WTC11 (cell line): ENCODE data around the gene GCSH. TPM values are rescaled to one million over a fixed set of nuclear protein-coding genes. Genes with fewer than 3 reads are reported as not detected.
A peak's percentile ranks its signal among the peaks of the same experiment; 100 is the strongest.

Source experiments
- ATAC-seq: fragments of 200-7000 bp; cut with Tn5 transposase; 2 replicates; pipeline ENCODE4 v1.10.0; 2021; ENCODE audit warnings: mild to moderate bottlenecking, moderate library complexity
- CTCF ChIA-PET: fragments of 300-600 bp; sonication (Branson Sonifier 250); formaldehyde crosslinking; loops from one replicate; lab custom pipeline; 2021; ENCODE audit warnings: antibody characterized with exemption; lab: Charles Lee
- POLR2A ChIA-PET: fragments of 350-600 bp; sonication (Branson Sonifier 250); formaldehyde crosslinking; loops from one replicate; lab custom pipeline; 2021; ENCODE audit warnings: antibody characterized with exemption; lab: Charles Lee
- DNase-seq: peaks from one replicate; pipeline ENCODE4 v3.0.0; 2021; ENCODE audit warnings: low spot score
- H3K27ac Mint-ChIP-seq: 2 replicates; pipeline ENCODE4 v1.8.0; 2021; ENCODE audit warnings: mixed read lengths
- H3K27me3 Mint-ChIP-seq: 2 replicates; pipeline ENCODE4 v1.8.0; 2021; ENCODE audit warnings: low read depth, mild to moderate bottlenecking, moderate library complexity, mixed read lengths
- H3K36me3 Mint-ChIP-seq: 2 replicates; pipeline ENCODE4 v1.8.0; 2021; ENCODE audit warnings: mixed read lengths
- H3K4me1 Mint-ChIP-seq: 2 replicates; pipeline ENCODE4 v1.8.0; 2022; ENCODE audit warnings: mixed read lengths
- H3K4me3 Mint-ChIP-seq: 2 replicates; pipeline ENCODE4 v1.8.0; 2021; ENCODE audit warnings: mild to moderate bottlenecking, moderate library complexity, mixed read lengths
- H3K9me3 Mint-ChIP-seq: 2 replicates; pipeline ENCODE4 v1.8.0; 2021; ENCODE audit warnings: mixed read lengths
- CREM ChIP-seq: sonication (generic); formaldehyde crosslinking; IDR thresholded peaks from 2 replicates; pipeline ENCODE4 v1.8.1; 2022; ENCODE audit warnings: mild to moderate bottlenecking, missing genetic modification reagents, moderate library complexity
- FOXK1 ChIP-seq: sonication (generic); formaldehyde crosslinking; IDR thresholded peaks from 2 replicates; pipeline ENCODE4 v1.8.0; 2022; ENCODE audit warnings: mild to moderate bottlenecking, moderate library complexity, missing genetic modification reagents
- HMGA2 ChIP-seq: fragments of 250-450 bp; sonication (Bioruptor Pico); IDR thresholded peaks from 2 replicates; pipeline ENCODE4 v1.4.0; 2021; ENCODE audit warnings: mild to moderate bottlenecking, moderate library complexity
- JAZF1 ChIP-seq: fragments of 250-450 bp; sonication (Bioruptor Pico); IDR thresholded peaks from 2 replicates; pipeline ENCODE4 v1.9.0; 2021; ENCODE audit warnings: moderate library complexity, mild to moderate bottlenecking, inconsistent platforms
- JUN ChIP-seq: sonication (generic); formaldehyde crosslinking; IDR thresholded peaks from 2 replicates; pipeline ENCODE4 v1.8.0; 2023; ENCODE audit warnings: mild to moderate bottlenecking, missing genetic modification reagents
- NFE2L1 ChIP-seq: sonication (generic); formaldehyde crosslinking; IDR thresholded peaks from 2 replicates; pipeline ENCODE4 v1.8.1; 2023; ENCODE audit warnings: missing genetic modification reagents
- RELA ChIP-seq: sonication (generic); formaldehyde crosslinking; IDR thresholded peaks from 2 replicates; pipeline ENCODE4 v1.8.1; 2022; ENCODE audit warnings: missing genetic modification reagents, mild to moderate bottlenecking, borderline replicate concordance
- SMAD4 ChIP-seq: sonication (generic); formaldehyde crosslinking; IDR thresholded peaks from 2 replicates; pipeline ENCODE4 v1.8.0; 2022; ENCODE audit warnings: mild to moderate bottlenecking, missing genetic modification reagents
- SP1 ChIP-seq: sonication (generic); formaldehyde crosslinking; conservative IDR thresholded peaks from 2 replicates; pipeline ENCODE4 v1.8.1; 2022; ENCODE audit warnings: missing genetic modification reagents
- TCF7 ChIP-seq: sonication (generic); formaldehyde crosslinking; IDR thresholded peaks from 2 replicates; pipeline ENCODE4 v1.8.0; 2022; ENCODE audit warnings: mild to moderate bottlenecking, low read depth, missing genetic modification reagents, moderate library complexity
- ZBTB21 ChIP-seq: sonication (generic); formaldehyde crosslinking; IDR thresholded peaks from 2 replicates; pipeline ENCODE4 v1.8.1; 2023; ENCODE audit warnings: mild to moderate bottlenecking, missing genetic modification reagents, borderline replicate concordance
- ZNF121 ChIP-seq: sonication (generic); formaldehyde crosslinking; IDR thresholded peaks from 2 replicates; pipeline ENCODE4 v1.8.0; 2023; ENCODE audit warnings: missing genetic modification reagents
- total RNA-seq: library from RNA; stranded (reverse); gene quantifications from 3 replicates; pipeline ENCODE4 v1.2.3, GENCODE V29; 2021
- TF ChIP-seq, protein P1 (sequence below): sonication (generic); formaldehyde crosslinking; conservative IDR thresholded peaks from 2 replicates; pipeline ENCODE4 v1.8.1; 2022; ENCODE audit warnings: mild to moderate bottlenecking, missing genetic modification reagents
- TF ChIP-seq, protein P2 (sequence below): sonication (generic); formaldehyde crosslinking; IDR thresholded peaks from 2 replicates; pipeline ENCODE4 v1.8.0; 2023; ENCODE audit warnings: mild to moderate bottlenecking, missing genetic modification reagents
- TF ChIP-seq, protein P3 (sequence below): sonication (generic); formaldehyde crosslinking; IDR thresholded peaks from 2 replicates; pipeline ENCODE4 v1.8.1; 2023; ENCODE audit warnings: mild to moderate bottlenecking, missing genetic modification reagents
- TF ChIP-seq, protein P4 (sequence below): sonication (generic); formaldehyde crosslinking; IDR thresholded peaks from 2 replicates; pipeline ENCODE4 v1.8.1; 2023; ENCODE audit warnings: mild to moderate bottlenecking, missing genetic modification reagents, moderate library complexity
- TF ChIP-seq, protein P5 (sequence below): sonication (generic); formaldehyde crosslinking; IDR thresholded peaks from 2 replicates; pipeline ENCODE4 v1.8.1; 2023; ENCODE audit warnings: mild to moderate bottlenecking, missing genetic modification reagents, moderate library complexity
- TF ChIP-seq, protein P6 (sequence below): fragments of 250-450 bp; sonication (Bioruptor Pico); IDR thresholded peaks from 2 replicates; pipeline ENCODE4 v1.9.0; 2021; ENCODE audit warnings: mild to moderate bottlenecking
- TF ChIP-seq, protein P7 (sequence below): fragments of 250-450 bp; sonication (Bioruptor Pico); IDR thresholded peaks from 2 replicates; pipeline ENCODE4 v1.8.0; 2021; ENCODE audit warnings: mild to moderate bottlenecking

GCSH gene
- total RNA-seq, 1 experiment from 2014 or later: 95.9 TPM

DNA sequence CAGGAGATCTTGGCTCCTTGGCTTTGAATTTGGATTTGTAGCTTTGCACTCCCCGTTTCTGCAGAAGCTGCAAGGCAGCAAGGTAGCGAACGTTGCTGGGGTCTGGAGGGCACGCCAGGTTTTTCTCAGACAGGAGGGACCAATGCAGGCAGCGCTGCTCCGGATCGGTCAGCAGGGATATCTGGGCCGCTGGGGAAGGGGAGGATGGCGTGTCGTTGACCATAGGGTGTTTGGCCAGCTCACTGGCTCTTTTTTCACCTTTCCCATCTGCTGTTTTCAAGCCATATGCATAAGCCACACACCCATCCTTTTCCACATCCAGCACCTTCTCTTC is 34.9 kb downstream of the GCSH start:
- DNase-seq: no peak
- H3K4me3 Mint-ChIP-seq: no peak overlapping the region
- H3K9me3 Mint-ChIP-seq: no peaks in the 10 kb centered on the region
- POLR2A ChIA-PET: no interaction called here
- no peaks in the 10 kb centered on the region for H3K27me3 Mint-ChIP-seq
- no peak for TF ChIP-seq NFE2L1 (CRISPR knock-in tag)
- no peak for TF ChIP-seq CREM (CRISPR knock-in tag)
- TF ChIP-seq ZBTB21 (CRISPR knock-in tag): no peak
- no peak for TF ChIP-seq JUN (CRISPR knock-in tag)
- TF ChIP-seq HMGA2 (CRISPR knock-in tag): no peak
- TF ChIP-seq, protein P1, sequence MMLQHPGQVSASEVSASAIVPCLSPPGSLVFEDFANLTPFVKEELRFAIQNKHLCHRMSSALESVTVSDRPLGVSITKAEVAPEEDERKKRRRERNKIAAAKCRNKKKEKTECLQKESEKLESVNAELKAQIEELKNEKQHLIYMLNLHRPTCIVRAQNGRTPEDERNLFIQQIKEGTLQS (CRISPR knock-in tag): no peak
- TF ChIP-seq TCF7 (CRISPR knock-in tag): no peak
- TF ChIP-seq SP1: no peak
- TF ChIP-seq, protein P2, sequence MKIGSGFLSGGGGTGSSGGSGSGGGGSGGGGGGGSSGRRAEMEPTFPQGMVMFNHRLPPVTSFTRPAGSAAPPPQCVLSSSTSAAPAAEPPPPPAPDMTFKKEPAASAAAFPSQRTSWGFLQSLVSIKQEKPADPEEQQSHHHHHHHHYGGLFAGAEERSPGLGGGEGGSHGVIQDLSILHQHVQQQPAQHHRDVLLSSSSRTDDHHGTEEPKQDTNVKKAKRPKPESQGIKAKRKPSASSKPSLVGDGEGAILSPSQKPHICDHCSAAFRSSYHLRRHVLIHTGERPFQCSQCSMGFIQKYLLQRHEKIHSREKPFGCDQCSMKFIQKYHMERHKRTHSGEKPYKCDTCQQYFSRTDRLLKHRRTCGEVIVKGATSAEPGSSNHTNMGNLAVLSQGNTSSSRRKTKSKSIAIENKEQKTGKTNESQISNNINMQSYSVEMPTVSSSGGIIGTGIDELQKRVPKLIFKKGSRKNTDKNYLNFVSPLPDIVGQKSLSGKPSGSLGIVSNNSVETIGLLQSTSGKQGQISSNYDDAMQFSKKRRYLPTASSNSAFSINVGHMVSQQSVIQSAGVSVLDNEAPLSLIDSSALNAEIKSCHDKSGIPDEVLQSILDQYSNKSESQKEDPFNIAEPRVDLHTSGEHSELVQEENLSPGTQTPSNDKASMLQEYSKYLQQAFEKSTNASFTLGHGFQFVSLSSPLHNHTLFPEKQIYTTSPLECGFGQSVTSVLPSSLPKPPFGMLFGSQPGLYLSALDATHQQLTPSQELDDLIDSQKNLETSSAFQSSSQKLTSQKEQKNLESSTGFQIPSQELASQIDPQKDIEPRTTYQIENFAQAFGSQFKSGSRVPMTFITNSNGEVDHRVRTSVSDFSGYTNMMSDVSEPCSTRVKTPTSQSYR: no peak
- TF ChIP-seq ZNF121 (CRISPR knock-in tag): no peak
- TF ChIP-seq, protein P3, sequence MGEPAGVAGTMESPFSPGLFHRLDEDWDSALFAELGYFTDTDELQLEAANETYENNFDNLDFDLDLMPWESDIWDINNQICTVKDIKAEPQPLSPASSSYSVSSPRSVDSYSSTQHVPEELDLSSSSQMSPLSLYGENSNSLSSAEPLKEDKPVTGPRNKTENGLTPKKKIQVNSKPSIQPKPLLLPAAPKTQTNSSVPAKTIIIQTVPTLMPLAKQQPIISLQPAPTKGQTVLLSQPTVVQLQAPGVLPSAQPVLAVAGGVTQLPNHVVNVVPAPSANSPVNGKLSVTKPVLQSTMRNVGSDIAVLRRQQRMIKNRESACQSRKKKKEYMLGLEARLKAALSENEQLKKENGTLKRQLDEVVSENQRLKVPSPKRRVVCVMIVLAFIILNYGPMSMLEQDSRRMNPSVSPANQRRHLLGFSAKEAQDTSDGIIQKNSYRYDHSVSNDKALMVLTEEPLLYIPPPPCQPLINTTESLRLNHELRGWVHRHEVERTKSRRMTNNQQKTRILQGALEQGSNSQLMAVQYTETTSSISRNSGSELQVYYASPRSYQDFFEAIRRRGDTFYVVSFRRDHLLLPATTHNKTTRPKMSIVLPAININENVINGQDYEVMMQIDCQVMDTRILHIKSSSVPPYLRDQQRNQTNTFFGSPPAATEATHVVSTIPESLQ (CRISPR knock-in tag): no peak
- TF ChIP-seq, protein P4, sequence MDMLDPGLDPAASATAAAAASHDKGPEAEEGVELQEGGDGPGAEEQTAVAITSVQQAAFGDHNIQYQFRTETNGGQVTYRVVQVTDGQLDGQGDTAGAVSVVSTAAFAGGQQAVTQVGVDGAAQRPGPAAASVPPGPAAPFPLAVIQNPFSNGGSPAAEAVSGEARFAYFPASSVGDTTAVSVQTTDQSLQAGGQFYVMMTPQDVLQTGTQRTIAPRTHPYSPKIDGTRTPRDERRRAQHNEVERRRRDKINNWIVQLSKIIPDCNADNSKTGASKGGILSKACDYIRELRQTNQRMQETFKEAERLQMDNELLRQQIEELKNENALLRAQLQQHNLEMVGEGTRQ (CRISPR knock-in tag): no peak
- TF ChIP-seq FOXK1 (CRISPR knock-in tag): no peak
- TF ChIP-seq, protein P5, sequence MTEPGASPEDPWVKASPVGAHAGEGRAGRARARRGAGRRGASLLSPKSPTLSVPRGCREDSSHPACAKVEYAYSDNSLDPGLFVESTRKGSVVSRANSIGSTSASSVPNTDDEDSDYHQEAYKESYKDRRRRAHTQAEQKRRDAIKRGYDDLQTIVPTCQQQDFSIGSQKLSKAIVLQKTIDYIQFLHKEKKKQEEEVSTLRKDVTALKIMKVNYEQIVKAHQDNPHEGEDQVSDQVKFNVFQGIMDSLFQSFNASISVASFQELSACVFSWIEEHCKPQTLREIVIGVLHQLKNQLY (CRISPR knock-in tag): no peak
- no peak for TF ChIP-seq SMAD4 (CRISPR knock-in tag)
- TF ChIP-seq, all 79 proteins: peak for 0
- Mint-ChIP-seq H3K27ac (peak overlapping the region; percentile 78; the same call in 1 of the 2 replicates), H3K4me1 (peaks cover 14% of the 10 kb centered on the region), H3K36me3 (no peaks in the 10 kb centered on the region)
- peak; percentile 55 for ATAC-seq
- CTCF ChIA-PET: no interaction called here

DNA sequence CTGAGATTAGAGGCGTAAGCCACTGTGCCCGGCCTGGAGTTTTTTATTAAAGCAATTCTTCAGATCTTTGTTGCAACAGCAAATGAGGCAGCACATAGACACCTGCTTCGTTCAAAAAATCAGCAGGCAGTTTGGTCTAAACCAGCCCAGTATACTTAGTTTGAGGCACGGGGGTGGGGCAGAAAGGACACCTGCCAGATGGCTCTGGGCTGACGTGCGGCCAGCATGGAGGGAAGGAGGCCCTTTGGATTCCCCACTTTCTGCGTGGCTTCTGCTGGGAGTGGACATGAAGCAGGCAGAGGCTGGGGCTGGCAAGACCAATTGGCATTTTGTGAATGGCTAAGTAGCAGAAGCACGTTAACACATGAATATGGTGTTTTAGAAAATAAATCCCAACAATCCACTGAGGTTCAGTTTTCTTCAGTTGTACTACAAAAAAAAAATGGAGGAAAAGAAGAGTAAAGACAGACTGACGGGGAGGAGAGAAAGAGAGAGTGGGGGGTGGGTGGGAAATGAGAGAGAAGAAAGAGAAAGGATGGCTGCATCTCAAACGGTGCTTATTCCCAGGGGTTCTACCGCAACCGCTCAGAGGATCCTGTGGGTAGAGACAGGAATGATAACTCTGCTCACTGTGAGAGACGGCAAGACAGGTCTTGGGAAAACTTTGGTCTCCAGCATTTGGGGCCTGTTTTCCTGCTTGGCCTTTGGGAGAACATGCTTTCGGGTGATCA is 35.5 kb downstream of the GCSH start:
- no peak overlapping the region for H3K4me3 Mint-ChIP-seq
- peak; percentile 57 for ATAC-seq
- no peaks in the 10 kb centered on the region for H3K9me3 Mint-ChIP-seq
- CTCF ChIA-PET: interaction anchor here (1.7 kb wide), 1 partner anchor 25 kb away, joined by 5 read pairs; the partner anchor contains the start of gene ATMIN
- H3K36me3 Mint-ChIP-seq: no peaks in the 10 kb centered on the region
- H3K4me1 Mint-ChIP-seq: peaks cover 14% of the 10 kb centered on the region
- H3K27ac Mint-ChIP-seq: peak overlapping the region; percentile 21; the same call in 1 of the 2 replicates
- TF ChIP-seq JAZF1 (CRISPR knock-in tag) (no peak), RELA (CRISPR knock-in tag) (no peak), SMAD4 (CRISPR knock-in tag) (no peak)
- TF ChIP-seq, protein P6, sequence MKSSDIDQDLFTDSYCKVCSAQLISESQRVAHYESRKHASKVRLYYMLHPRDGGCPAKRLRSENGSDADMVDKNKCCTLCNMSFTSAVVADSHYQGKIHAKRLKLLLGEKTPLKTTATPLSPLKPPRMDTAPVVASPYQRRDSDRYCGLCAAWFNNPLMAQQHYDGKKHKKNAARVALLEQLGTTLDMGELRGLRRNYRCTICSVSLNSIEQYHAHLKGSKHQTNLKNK (CRISPR knock-in tag): no peak
- TF ChIP-seq, protein P7, sequence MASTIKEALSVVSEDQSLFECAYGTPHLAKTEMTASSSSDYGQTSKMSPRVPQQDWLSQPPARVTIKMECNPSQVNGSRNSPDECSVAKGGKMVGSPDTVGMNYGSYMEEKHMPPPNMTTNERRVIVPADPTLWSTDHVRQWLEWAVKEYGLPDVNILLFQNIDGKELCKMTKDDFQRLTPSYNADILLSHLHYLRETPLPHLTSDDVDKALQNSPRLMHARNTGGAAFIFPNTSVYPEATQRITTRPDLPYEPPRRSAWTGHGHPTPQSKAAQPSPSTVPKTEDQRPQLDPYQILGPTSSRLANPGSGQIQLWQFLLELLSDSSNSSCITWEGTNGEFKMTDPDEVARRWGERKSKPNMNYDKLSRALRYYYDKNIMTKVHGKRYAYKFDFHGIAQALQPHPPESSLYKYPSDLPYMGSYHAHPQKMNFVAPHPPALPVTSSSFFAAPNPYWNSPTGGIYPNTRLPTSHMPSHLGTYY (CRISPR knock-in tag): no peak
- TF ChIP-seq, protein P3 (CRISPR knock-in tag): no peak
- TF ChIP-seq, protein P1 (CRISPR knock-in tag): no peak
- TF ChIP-seq, all 79 proteins: peak for 0
- POLR2A ChIA-PET: no interaction called here
- H3K27me3 Mint-ChIP-seq: no peaks in the 10 kb centered on the region
- no peak for DNase-seq
